Naive thymus-derived CD4-positive, alpha-beta T cell (primary cell): ENCODE results near the gene PDE4D. TPM values are rescaled to one million over a fixed set of nuclear protein-coding genes. Genes with fewer than 3 reads are reported as not detected.

Source experiments
- ATAC-seq: fragments of 150-1000 bp; cut with Tn5 transposase; 2 replicates; pipeline ENCODE4 v1.10.0; 2021; ENCODE audit warnings: mild to moderate bottlenecking, moderate library complexity
- CTCF ChIA-PET: fragments of 350-600 bp; sonication (Branson Sonifier 250); formaldehyde crosslinking; loops from one replicate; lab custom pipeline; 2021; ENCODE audit warnings: antibody characterized with exemption; lab: Charles Lee
- POLR2A ChIA-PET: fragments of 350-600 bp; sonication (Branson Sonifier 250); formaldehyde crosslinking; loops from one replicate; lab custom pipeline; 2021; ENCODE audit warnings: antibody characterized with exemption, inconsistent platforms; lab: Charles Lee
- DNase-seq, 9 donors: peaks; one replicate each; pipeline versions ENCODE4 v3.0.0 to v3.0.0-alpha.2; 2020 to 2022; ENCODE audit warnings: mixed read lengths in 1 of 9
- H3K27ac ChIP-seq: one replicate; pipeline ENCODE4 v1.7.0; 2013; ENCODE audit warnings: mild to moderate bottlenecking, low read depth, low read length, moderate library complexity
- H3K27me3 ChIP-seq, 2 donors: one replicate each; pipeline ENCODE4 v1.7.0; 2013; ENCODE audit warnings: low read length in 2 of 2, mild to moderate bottlenecking in 2 of 2, moderate library complexity in 2 of 2; ENCODE audit not compliant: control insufficient read depth in 2 of 2, insufficient read depth in 2 of 2
- H3K36me3 ChIP-seq, 3 experiments: 1 replicate in 2 of 3; 2 replicates in 1 of 3; pipeline ENCODE4 v1.7.0; 2013; ENCODE audit warnings: low read length in 3 of 3, mild to moderate bottlenecking in 3 of 3, moderate library complexity in 1 of 3; ENCODE audit not compliant: insufficient read depth in 3 of 3, control insufficient read depth in 2 of 3
- H3K4me1 ChIP-seq, 2 donors: one replicate each; pipeline ENCODE4 v1.7.0; 2013; ENCODE audit warnings: low read length in 2 of 2, mild to moderate bottlenecking in 2 of 2, moderate library complexity in 1 of 2; ENCODE audit not compliant: control insufficient read depth in 2 of 2, insufficient read depth in 2 of 2
- H3K4me3 ChIP-seq: 2 replicates; pipeline ENCODE4 v1.7.0; 2013; ENCODE audit warnings: mild to moderate bottlenecking, low read length
- H3K9me3 ChIP-seq, 3 experiments: 1 replicate in 2 of 3; 2 replicates in 1 of 3; pipeline ENCODE4 v1.7.0; 2013; ENCODE audit warnings: low read length in 3 of 3; ENCODE audit not compliant: control insufficient read depth in 2 of 3
- H3K27ac Mint-ChIP-seq, 9 donors: one replicate each; pipeline ENCODE4 v1.8.0; 2020 to 2022; ENCODE audit warnings: mixed read lengths in 9 of 9, mild to moderate bottlenecking in 8 of 9, moderate library complexity in 5 of 9, inconsistent platforms in 2 of 9
- H3K27me3 Mint-ChIP-seq, 5 donors: one replicate each; pipeline ENCODE4 v1.8.0; 2021 to 2022; ENCODE audit warnings: mixed read lengths in 5 of 5, mild to moderate bottlenecking in 1 of 5
- H3K36me3 Mint-ChIP-seq, 5 donors: one replicate each; pipeline ENCODE4 v1.8.0; 2020 to 2022; ENCODE audit warnings: mixed read lengths in 5 of 5, mild to moderate bottlenecking in 3 of 5, inconsistent platforms in 1 of 5
- H3K4me1 Mint-ChIP-seq, 7 donors: one replicate each; pipeline ENCODE4 v1.8.0; 2020 to 2022; ENCODE audit warnings: mixed read lengths in 7 of 7, mild to moderate bottlenecking in 3 of 7, inconsistent platforms in 1 of 7
- H3K4me3 Mint-ChIP-seq, 10 donors: one replicate each; pipeline ENCODE4 v1.8.0; 2020 to 2022; ENCODE audit warnings: mild to moderate bottlenecking in 10 of 10, mixed read lengths in 10 of 10, moderate library complexity in 6 of 10, inconsistent platforms in 2 of 10
- H3K9me3 Mint-ChIP-seq, 11 donors: one replicate each; pipeline ENCODE4 v1.8.0; 2020 to 2022; ENCODE audit warnings: mixed read lengths in 11 of 11, mild to moderate bottlenecking in 4 of 11, inconsistent platforms in 1 of 11, moderate library complexity in 1 of 11
- intact Hi-C, 2 donors: fragments of 100-400 bp; cut with micrococcal nuclease; formaldehyde crosslinking; loops; one replicate each; pipeline ENCODE4 v1.15.1; 2023
- polyA plus RNA-seq, 2 donors: library from polyadenylated mRNA; unstranded; fragments of 300-500 nt; fragmentation: Illumina TruSeq; gene quantifications; one replicate each; pipeline ENCODE4 v1.2.3, GENCODE V29; 2021
- total RNA-seq, 6 experiments: library from RNA in 5 of 6; stranded (reverse) in 5 of 6; gene quantifications; 1 replicate in 5 of 6; 2 replicates in 1 of 6; pipeline ENCODE4 v1.2.3 and lab custom pipeline; 2021 to 2026

PDE4D gene
- total and polyA plus RNA-seq, 7 experiments from 2014 or later: 4.9 to 102 (median 38.8) TPM

DNA sequence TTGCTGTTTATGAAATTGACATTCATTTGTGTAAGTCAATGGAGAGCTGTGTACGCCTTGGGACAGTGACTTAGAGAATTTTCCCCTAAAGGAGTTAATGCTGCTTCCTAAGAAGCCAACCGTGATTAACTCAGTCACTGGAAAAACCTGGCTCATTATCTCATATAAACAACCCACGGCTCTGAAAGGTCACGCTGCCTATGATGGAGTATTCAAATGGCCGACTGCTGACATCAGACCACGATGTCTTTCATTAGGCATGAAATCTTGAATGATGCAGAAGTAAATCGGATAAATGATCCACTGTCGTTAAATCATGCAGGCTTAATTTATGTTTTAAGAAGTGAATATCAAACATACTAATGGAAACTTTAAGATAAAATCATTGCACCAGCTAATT is 706.9 kb downstream of the PDE4D start:
- H3K4me3 Mint-ChIP-seq: no peak overlapping the region
- Histone ChIP-seq H3K27me3 (no peaks in the 10 kb centered on the region), H3K36me3 (no peaks in the 10 kb centered on the region), H3K27ac (no peak overlapping the region), H3K4me1 (peaks cover 0 to 4% of the 10 kb centered on the region in 2 donors), H3K9me3 (no peaks in the 10 kb centered on the region), H3K4me3 (no peak overlapping the region)
- ChIA-PET POLR2A (no interaction called here), CTCF (interaction anchor here (0.6 to 3.9 kb wide), 6 partner anchors 11 to 300 kb away, joined by 3 to 29 read pairs (median 6); no protein-coding TSS in a partner anchor)
- no peak overlapping the region for H3K27ac Mint-ChIP-seq
- H3K4me1 Mint-ChIP-seq: peaks cover 4 to 7% (median 5%) of the 10 kb centered on the region in 7 donors
- no peak for DNase-seq
- no peak for ATAC-seq
- intact Hi-C loops: loop anchor here in 1 of 2 donors (5.0 kb wide), 1 partner anchor 299 kb away; no protein-coding TSS in a partner anchor
- H3K27me3 Mint-ChIP-seq: peaks cover 6 to 57% (median 7%) of the 10 kb centered on the region in 5 donors
- no peaks in the 10 kb centered on the region for H3K9me3 Mint-ChIP-seq
- peaks cover 0 to 5% (median 0%) of the 10 kb centered on the region in 5 donors for H3K36me3 Mint-ChIP-seq

DNA sequence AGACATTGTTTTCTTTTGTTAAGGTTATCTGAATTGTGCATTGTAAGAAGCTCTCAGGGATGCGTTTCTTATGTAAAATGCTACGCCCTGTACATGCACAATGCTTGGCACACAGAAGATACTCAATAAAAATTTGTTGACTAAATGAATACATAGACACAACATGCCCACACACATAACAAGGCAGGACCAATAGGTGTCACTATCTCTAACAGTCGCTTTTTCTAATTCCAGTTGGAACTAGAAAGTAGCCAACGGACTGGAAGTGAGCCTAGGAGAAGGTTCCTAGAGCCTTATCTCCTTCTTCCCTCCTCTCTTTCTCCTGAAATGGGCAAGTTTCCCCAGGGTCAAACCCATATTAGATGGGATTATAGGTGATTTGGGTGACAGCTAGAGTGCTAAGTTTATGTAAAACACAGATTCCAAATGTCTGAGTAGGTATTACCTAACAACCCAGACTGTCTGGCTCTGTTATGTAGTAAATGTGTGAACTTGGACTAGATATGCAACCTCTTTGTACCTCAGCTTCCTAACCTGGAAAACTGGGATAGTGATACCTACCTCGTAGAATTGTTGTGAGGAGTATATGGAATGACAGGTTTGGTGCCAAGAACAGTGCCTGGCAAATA is 707.7 kb downstream of the PDE4D start:
- Histone ChIP-seq H3K4me3 (no peak overlapping the region), H3K27me3 (no peaks in the 10 kb centered on the region), H3K9me3 (no peaks in the 10 kb centered on the region), H3K27ac (no peak overlapping the region), H3K4me1 (peaks cover 0 to 4% of the 10 kb centered on the region in 2 donors), H3K36me3 (no peaks in the 10 kb centered on the region)
- POLR2A ChIA-PET: no interaction called here
- intact Hi-C loops: loop anchor here in 1 of 2 donors (5.0 kb wide), 1 partner anchor 299 kb away; no protein-coding TSS in a partner anchor
- H3K36me3 Mint-ChIP-seq: peaks cover 0 to 5% (median 0%) of the 10 kb centered on the region in 5 donors
- peaks cover 4 to 7% (median 5%) of the 10 kb centered on the region in 7 donors for H3K4me1 Mint-ChIP-seq
- no peaks in the 10 kb centered on the region for H3K9me3 Mint-ChIP-seq
- CTCF ChIA-PET: interaction anchor here (0.6 to 3.9 kb wide), 4 partner anchors 26 to 192 kb away, joined by 3 to 29 read pairs (median 4); no protein-coding TSS in a partner anchor
- ATAC-seq (no peak), DNase-seq (no peak)
- no peak overlapping the region for H3K4me3 Mint-ChIP-seq
- peaks cover 6 to 59% (median 7%) of the 10 kb centered on the region in 5 donors for H3K27me3 Mint-ChIP-seq
- no peak overlapping the region for H3K27ac Mint-ChIP-seq

DNA sequence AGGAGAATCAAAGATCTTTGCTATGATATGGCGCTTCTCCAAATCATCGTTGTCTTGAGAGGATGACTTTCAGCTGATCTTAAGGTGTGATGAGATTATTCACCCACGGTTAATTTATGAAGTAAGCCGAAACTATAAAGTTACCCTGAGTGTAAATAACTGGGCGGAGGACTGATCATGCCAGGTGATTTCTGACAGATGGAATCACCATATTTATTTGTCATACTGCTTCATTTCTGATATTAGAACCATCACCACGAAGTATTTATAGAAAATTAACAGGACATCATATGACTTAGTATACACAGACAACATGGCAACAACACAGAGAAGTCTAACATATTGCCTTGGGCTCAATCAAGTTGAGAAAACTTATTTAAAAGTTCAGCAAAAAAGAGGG is 708.8 kb downstream of the PDE4D start:
- H3K36me3 Mint-ChIP-seq: peaks cover 0 to 5% (median 0%) of the 10 kb centered on the region in 5 donors
- H3K9me3 ChIP-seq: no peaks in the 10 kb centered on the region
- no peaks in the 10 kb centered on the region for H3K9me3 Mint-ChIP-seq
- no peak overlapping the region for H3K27ac ChIP-seq
- ChIA-PET POLR2A (no interaction called here), CTCF (interaction anchor here (2.0 kb wide), 1 partner anchor 183 kb away, joined by 5 read pairs; no protein-coding TSS in a partner anchor)
- peaks cover 0 to 4% of the 10 kb centered on the region in 2 donors for H3K4me1 ChIP-seq
- H3K27me3 ChIP-seq: no peaks in the 10 kb centered on the region
- no peaks in the 10 kb centered on the region for H3K36me3 ChIP-seq
- intact Hi-C loops: loop anchor here in 1 of 2 donors (5.0 kb wide), 1 partner anchor 297 kb away; no protein-coding TSS in a partner anchor
- no peak for ATAC-seq
- no peak overlapping the region for H3K4me3 Mint-ChIP-seq
- H3K4me3 ChIP-seq: no peak overlapping the region
- H3K4me1 Mint-ChIP-seq: peaks cover 4 to 7% (median 5%) of the 10 kb centered on the region in 7 donors
- no peak overlapping the region for H3K27ac Mint-ChIP-seq
- DNase-seq: no peak
- H3K27me3 Mint-ChIP-seq: peaks cover 6 to 65% (median 7%) of the 10 kb centered on the region in 5 donors

DNA sequence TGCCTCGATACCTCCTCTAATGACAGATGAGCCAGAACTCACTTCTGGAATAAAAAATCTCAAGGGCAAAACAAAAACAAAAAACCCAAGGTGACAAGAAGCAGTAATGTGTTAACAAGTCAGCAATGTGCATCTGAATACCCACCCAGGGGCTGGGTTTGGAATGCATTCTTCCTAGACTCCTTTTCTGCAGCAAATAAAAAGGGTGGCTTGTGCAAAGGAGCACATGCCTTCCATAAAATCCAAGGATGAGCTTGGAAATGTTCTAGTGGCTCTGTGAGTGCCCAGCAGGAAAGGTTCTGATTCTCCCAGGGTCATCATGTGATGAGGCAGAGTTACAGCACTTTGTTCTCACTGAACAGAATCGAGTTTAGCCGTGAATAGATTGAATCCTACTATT is 710.8 kb downstream of the PDE4D start:
- Histone ChIP-seq H3K27ac (no peak overlapping the region), H3K4me3 (no peak overlapping the region), H3K27me3 (no peaks in the 10 kb centered on the region), H3K4me1 (no peaks in the 10 kb centered on the region), H3K36me3 (no peaks in the 10 kb centered on the region), H3K9me3 (no peaks in the 10 kb centered on the region)
- Mint-ChIP-seq H3K9me3 (no peaks in the 10 kb centered on the region), H3K4me1 (peaks cover 0 to 11% (median 0%) of the 10 kb centered on the region in 7 donors), H3K36me3 (no peaks in the 10 kb centered on the region), H3K27me3 (peaks cover 0 to 56% (median 0%) of the 10 kb centered on the region in 5 donors), H3K4me3 (no peak overlapping the region), H3K27ac (no peak overlapping the region)
- intact Hi-C loops: no loop called here
- ATAC-seq (no peak), DNase-seq (no peak)
- POLR2A ChIA-PET: no interaction called here
- CTCF ChIA-PET: interaction anchor here (1.2 to 1.7 kb wide), 2 partner anchors 9 to 198 kb away, joined by 3 to 7 read pairs; no protein-coding TSS in a partner anchor

DNA sequence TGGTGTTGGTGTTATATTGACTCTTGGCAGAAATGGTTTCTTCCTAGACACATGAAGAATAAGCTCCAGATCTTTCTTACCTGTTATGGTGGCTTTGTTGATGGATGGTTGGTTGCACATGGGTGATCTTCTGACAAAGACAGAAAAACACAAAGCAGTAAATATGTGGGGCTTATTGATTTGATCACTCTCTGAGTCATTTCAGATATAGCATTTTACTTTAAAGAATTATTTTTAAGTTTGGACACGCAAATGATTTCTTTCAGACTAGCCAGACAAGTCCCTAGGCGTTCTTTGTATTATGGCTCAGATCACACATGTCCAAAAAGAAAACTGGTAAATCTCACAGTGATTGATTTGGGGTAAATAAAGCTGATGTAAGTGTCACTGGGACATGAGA is 713.0 kb downstream of the PDE4D start:
- H3K4me3 ChIP-seq: no peak overlapping the region
- Mint-ChIP-seq H3K36me3 (no peaks in the 10 kb centered on the region), H3K27me3 (peaks cover 0 to 39% (median 0%) of the 10 kb centered on the region in 5 donors), H3K4me3 (no peak overlapping the region), H3K4me1 (peaks cover 0 to 20% (median 0%) of the 10 kb centered on the region in 7 donors), H3K9me3 (no peaks in the 10 kb centered on the region), H3K27ac (no peak overlapping the region)
- no peak for DNase-seq
- H3K27me3 ChIP-seq: no peaks in the 10 kb centered on the region
- no peaks in the 10 kb centered on the region for H3K4me1 ChIP-seq
- no peaks in the 10 kb centered on the region for H3K36me3 ChIP-seq
- intact Hi-C loops: no loop called here
- no peaks in the 10 kb centered on the region for H3K9me3 ChIP-seq
- no peak overlapping the region for H3K27ac ChIP-seq
- ATAC-seq: no peak
- ChIA-PET CTCF (interaction anchor here (0.6 to 1.2 kb wide), 5 partner anchors 8 to 286 kb away, joined by 3 to 4 read pairs (median 3); no protein-coding TSS in a partner anchor), POLR2A (interaction anchor here (1.0 to 1.2 kb wide), 2 partner anchors 56 to 146 kb away, joined by 3 to 4 read pairs; no protein-coding TSS in a partner anchor)

DNA sequence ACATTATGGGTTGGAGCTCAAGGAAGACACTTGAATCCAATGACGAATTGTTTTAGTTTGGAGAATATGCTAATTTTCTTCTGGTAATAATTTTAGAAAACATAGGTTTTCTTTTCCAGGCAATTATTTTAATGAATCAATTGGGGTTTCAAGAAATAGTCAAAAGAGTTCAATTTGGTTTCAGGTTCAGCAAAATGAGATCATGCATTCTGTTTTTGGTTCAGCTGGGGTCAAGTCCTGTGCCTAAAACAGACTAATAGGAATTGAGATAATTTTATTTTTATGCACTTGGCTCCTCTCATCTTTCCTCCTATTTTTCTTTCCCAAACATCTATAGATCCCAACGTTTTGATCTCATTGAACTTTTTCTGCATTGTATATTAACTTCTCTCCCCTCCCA is 713.8 kb downstream of the PDE4D start:
- ATAC-seq (no peak), DNase-seq (no peak)
- no peaks in the 10 kb centered on the region for H3K4me1 ChIP-seq
- no peaks in the 10 kb centered on the region for H3K9me3 Mint-ChIP-seq
- peaks cover 0 to 20% (median 0%) of the 10 kb centered on the region in 7 donors for H3K4me1 Mint-ChIP-seq
- H3K27ac Mint-ChIP-seq: no peak overlapping the region
- ChIA-PET CTCF (interaction anchor here (0.7 to 1.2 kb wide), 5 partner anchors 9 to 293 kb away, joined by 3 to 4 read pairs (median 3); no protein-coding TSS in a partner anchor), POLR2A (interaction anchor here (1.0 to 1.2 kb wide), 2 partner anchors 55 to 145 kb away, joined by 3 to 4 read pairs; no protein-coding TSS in a partner anchor)
- peaks cover 0 to 31% (median 0%) of the 10 kb centered on the region in 5 donors for H3K27me3 Mint-ChIP-seq
- no peaks in the 10 kb centered on the region for H3K27me3 ChIP-seq
- no peak overlapping the region for H3K4me3 Mint-ChIP-seq
- no peaks in the 10 kb centered on the region for H3K36me3 ChIP-seq
- H3K4me3 ChIP-seq: no peak overlapping the region
- intact Hi-C loops: no loop called here
- no peaks in the 10 kb centered on the region for H3K36me3 Mint-ChIP-seq
- no peak overlapping the region for H3K27ac ChIP-seq
- H3K9me3 ChIP-seq: no peaks in the 10 kb centered on the region
